K562 (cell line): ENCODE measurements around the gene AMER3. TPM values are rescaled to one million over a fixed set of nuclear protein-coding genes. Genes with fewer than 3 reads are reported as not detected.

Source experiments
- ATAC-seq: fragments of 200-7000 bp; cut with Tn5 transposase; 3 replicates; pipeline ENCODE4 v1.9.1; 2020; ENCODE audit warnings: moderate library complexity
- BruUV-seq: library from RNA; stranded (reverse); fragments of 400-500 nt; replicated peaks from 2 replicates; lab custom pipeline; 2021; lab: Mats Ljungman, UMichigan
- CTCF ChIA-PET: fragments of 300-600 bp; formaldehyde crosslinking; extraction: SDS; loops from one replicate; lab custom pipeline; 2021; ENCODE audit warnings: low intra/inter-chr PET ratio; lab: Yijun Ruan, JAX
- POLR2A ChIA-PET: fragments of 300-600, 350-650 bp; sonication (Branson Sonifier 250); formaldehyde crosslinking; extraction: SDS; loops from one replicate; lab custom pipeline; 2021; ENCODE audit warnings: antibody characterized with exemption, inconsistent platforms; lab: Yijun Ruan, JAX
- DNase-seq, 4 experiments: peaks; one replicate each; pipeline versions ENCODE4 v3.0.0 to v3.0.0-alpha.2; 2011 to 2018; ENCODE audit warnings: low spot score in 3 of 4, mixed read lengths in 3 of 4; ENCODE audit errors: extremely low read depth in 1 of 4
- FAIRE-seq: peaks from 2 replicates; lab custom pipeline; 2011; peaks lifted over from hg19 to GRCh38; lab: Jason Lieb, UNC
- H2AFZ ChIP-seq: 2 replicates; pipeline ENCODE4 v1.6.0; 2011; ENCODE audit warnings: low read depth, low read length, control low read depth, inconsistent platforms
- H3K27ac ChIP-seq: fragments of 200-600 bp; 3 replicates; pipeline ENCODE4 v1.8.0; 2011; ENCODE audit warnings: low read depth, mild to moderate bottlenecking, control low read depth, inconsistent platforms, low read length, moderate library complexity, mixed read lengths; ENCODE audit errors: extremely low read depth
- H3K27me3 ChIP-seq, 2 experiments: fragments of 300-600 bp in 1 of 2; 2 replicates in 1 of 2; 3 replicates in 1 of 2; pipeline versions ENCODE4 v1.6.0 to v1.8.0; 2011; ENCODE audit warnings: inconsistent platforms in 2 of 2, low read length in 2 of 2, mild to moderate bottlenecking in 1 of 2, mixed read lengths in 1 of 2, moderate library complexity in 1 of 2; ENCODE audit not compliant: control insufficient read depth in 2 of 2, insufficient read depth in 2 of 2
- H3K36me3 ChIP-seq: fragments of 300-600 bp; 3 replicates; pipeline ENCODE4 v1.8.0; 2011; ENCODE audit warnings: mild to moderate bottlenecking, low read length, inconsistent platforms; ENCODE audit not compliant: control insufficient read depth, insufficient read depth
- H3K4me1 ChIP-seq, 2 experiments: fragments of 200-600 bp in 1 of 2; replicated peaks in 1 of 2; 2 replicates in 1 of 2; 3 replicates in 1 of 2; pipeline versions ENCODE4 v1.5.1 to v1.8.0; 2011; ENCODE audit warnings: inconsistent platforms in 2 of 2, low read length in 2 of 2, mild to moderate bottlenecking in 1 of 2, mixed read lengths in 1 of 2, moderate library complexity in 1 of 2; ENCODE audit not compliant: control insufficient read depth in 2 of 2, insufficient read depth in 2 of 2
- H3K4me2 ChIP-seq: 2 replicates; pipeline ENCODE4 v1.6.1; 2011; ENCODE audit warnings: low read length, control low read depth, inconsistent platforms, mixed read lengths; ENCODE audit not compliant: insufficient read depth
- H3K4me3 ChIP-seq: fragments of 200-600 bp; sonication (generic), shearing (Covaris generic); 2 replicates; pipeline ENCODE4 v1.5.1; 2016; ENCODE audit warnings: control low read depth, inconsistent platforms
- H3K79me2 ChIP-seq: fragments of 200-600 bp; 3 replicates; pipeline ENCODE4 v1.8.0; 2011; ENCODE audit warnings: low read length, inconsistent platforms; ENCODE audit not compliant: control insufficient read depth, insufficient read depth
- H3K9ac ChIP-seq, 2 experiments: 2 replicates each; pipeline versions ENCODE4 v1.6.0 to v1.6.1; 2011; ENCODE audit warnings: low read depth in 2 of 2, low read length in 2 of 2, control low read depth in 1 of 2, inconsistent platforms in 1 of 2, mild to moderate bottlenecking in 1 of 2, mixed read lengths in 1 of 2; ENCODE audit not compliant: insufficient read depth in 1 of 2
- H3K9me1 ChIP-seq: one replicate; pipeline ENCODE4 v1.6.0; 2011; ENCODE audit warnings: inconsistent platforms, mild to moderate bottlenecking, low read length, moderate library complexity; ENCODE audit not compliant: control insufficient read depth, insufficient read depth
- H3K9me3 ChIP-seq: replicated peaks from 2 replicates; pipeline ENCODE4 v1.5.1; 2011; ENCODE audit warnings: low read depth, low read length, inconsistent platforms; ENCODE audit not compliant: control insufficient read depth, insufficient read depth
- H4K20me1 ChIP-seq: replicated peaks from 2 replicates; pipeline ENCODE4 v1.6.1; 2011; ENCODE audit warnings: low read length, inconsistent platforms, mixed read lengths; ENCODE audit not compliant: control insufficient read depth, insufficient read depth
- ARID3A ChIP-seq: IDR thresholded peaks from 2 replicates; pipeline ENCODE4 v1.6.1; 2012; ENCODE audit warnings: low read depth, low read length, improper control_type of control experiment, borderline replicate concordance
- ATF1 ChIP-seq, 2 experiments: fragments of 450-650 bp in 1 of 2; IDR thresholded peaks; 2 replicates each; pipeline ENCODE4 v1.6.1; 2016; ENCODE audit warnings: missing compliant biosample characterization in 1 of 2, missing genetic modification characterization in 1 of 2
- CC2D1A ChIP-seq: fragments of 450-650 bp; IDR thresholded peaks from 2 replicates; pipeline ENCODE4 v1.6.1; 2017; ENCODE audit warnings: mild to moderate bottlenecking
- CCNT2 ChIP-seq: IDR thresholded peaks from 2 replicates; pipeline ENCODE4 v1.6.1; 2011; ENCODE audit warnings: borderline replicate concordance, low read depth, mild to moderate bottlenecking, moderate library complexity, mixed read lengths, low read length; ENCODE audit not compliant: insufficient read length; ENCODE audit errors: extremely low read depth
- CHCHD3 ChIP-seq: fragments of 250-450 bp; sonication (Bioruptor Pico); IDR thresholded peaks from 2 replicates; pipeline ENCODE4 v2.1.2; 2022; ENCODE audit warnings: mild to moderate bottlenecking
- CLOCK ChIP-seq: fragments of 250-450 bp; sonication (Bioruptor Pico); IDR thresholded peaks from 2 replicates; pipeline ENCODE4 v1.4.0; 2020; ENCODE audit warnings: mild to moderate bottlenecking, moderate library complexity, borderline replicate concordance
- E2F4 ChIP-seq: sonication (generic); formaldehyde crosslinking; IDR thresholded peaks from 2 replicates; pipeline ENCODE4 v1.8.0; 2022; ENCODE audit warnings: mild to moderate bottlenecking, low read depth, missing genetic modification reagents
- HCFC1 ChIP-seq: IDR thresholded peaks from 2 replicates; pipeline ENCODE4 v1.6.1; 2012; ENCODE audit warnings: low read depth, low read length, improper control_type of control experiment
- HMBOX1 ChIP-seq: sonication (generic); IDR thresholded peaks from 2 replicates; pipeline ENCODE4 v1.6.1; 2016
- NCOA4 ChIP-seq: fragments of 450-650 bp; IDR thresholded peaks from 2 replicates; pipeline ENCODE4 v1.6.1; 2018; ENCODE audit warnings: mild to moderate bottlenecking; ENCODE audit not compliant: partially characterized antibody
- NCOR1 ChIP-seq: fragments of 450-650 bp; IDR thresholded peaks from 2 replicates; pipeline ENCODE4 v1.6.1; 2016; ENCODE audit warnings: mild to moderate bottlenecking, moderate library complexity
- PHTF2 ChIP-seq: fragments of 250-450 bp; sonication (Bioruptor Pico); IDR thresholded peaks from 2 replicates; pipeline ENCODE4 v1.5.0; 2021; ENCODE audit warnings: mild to moderate bottlenecking
- PTBP1 ChIP-seq: fragments of 200-400 bp; formaldehyde crosslinking; IDR thresholded peaks from 2 replicates; pipeline ENCODE4 v1.6.1; 2017; ENCODE audit warnings: low read depth, low read length
- RFX1 ChIP-seq: fragments of 450-650 bp; IDR thresholded peaks from 2 replicates; pipeline ENCODE4 v1.6.1; 2016; ENCODE audit warnings: mild to moderate bottlenecking, moderate library complexity
- ZBTB17 ChIP-seq: fragments of 450-650 bp; formaldehyde crosslinking; IDR thresholded peaks from 2 replicates; pipeline ENCODE4 v1.4.0; 2020; ENCODE audit warnings: mild to moderate bottlenecking
- ZNF79 ChIP-seq: fragments of 250-450 bp; sonication (Bioruptor Pico); IDR thresholded peaks from 2 replicates; pipeline ENCODE4 v1.4.0; 2020; ENCODE audit warnings: low read depth, mild to moderate bottlenecking, moderate library complexity
- WGBS: fragments of 100-300 bp; shearing (Covaris generic); methylation state at CpG from one replicate; pipeline ENCODE4 v1.1.6; 2016; ENCODE audit warnings: low coverage, mixed read lengths; ENCODE audit not compliant: insufficient coverage; ENCODE audit errors: missing lambda C conversion rate; 5-methylcytosine and 5-hydroxymethylcytosine counted together
- in situ Hi-C: fragments of 300-500 bp; cut with MboI; formaldehyde crosslinking; loops from 4 replicates; pipeline ENCODE4 v1.15.0; 2018; ENCODE audit warnings: inconsistent platforms, mixed read lengths
- intact Hi-C: fragments of 100-400 bp; cut with micrococcal nuclease; formaldehyde crosslinking; loops from 2 replicates; pipeline ENCODE4 v1.14.2; 2022
- polyA plus RNA-seq, 8 experiments: library from polyadenylated mRNA; depleted of rRNA in 4 of 8; stranded (reverse) in 5 of 8; unstranded in 3 of 8; fragments of >200 nt; fragmentation: Nextera tagmentation in 2 of 8; fragmentation: Illumina TruSeq in 1 of 8; extraction: Ambion mirVana in 2 of 8; extraction: Trizol in 1 of 8; gene quantifications; 2 replicates each; pipeline versions ENCODE4 v1.2.1 to v1.2.3, GENCODE V29; 2011 to 2014; ENCODE audit warnings: inconsistent platforms in 1 of 8, missing spikeins in 1 of 8
- total RNA-seq, 7 experiments: library from RNA; depleted of rRNA in 6 of 7; stranded (reverse); fragments of >200 nt in 6 of 7; fragmentation: Illumina TruSeq in 2 of 7; extraction: Trizol in 2 of 7; gene quantifications; 2 replicates each; pipeline versions ENCODE4 v1.2.1 to v1.2.3, GENCODE V29; 2011 to 2021; ENCODE audit warnings: low replicate concordance in 1 of 7

Gene AMER3
- total and polyA plus RNA-seq, 9 of the 15 experiments (the other 6 are each of a cell fraction or from before 2014, with no cell fraction given): not detected

- no peak for TF ChIP-seq ARID3A
- TF ChIP-seq ATF1 (CRISPR knock-in tag; IDR thresholded peaks at IDR 0.05): no peak
- TF ChIP-seq ATF1 (tag; IDR thresholded peaks at IDR 0.05): no peak
- no peak for TF ChIP-seq CLOCK (CRISPR knock-in tag)
These were observed 7.6 kb downstream of the AMER3 start (continued) for GRCh38 chr2:130762910-130763385.

- Histone ChIP-seq H4K20me1 (peaks cover 10% of the 10 kb centered on the region; the same call in 1 of the 2 replicates), H3K4me1 (peaks cover 0 to 4% of the 10 kb centered on the region in 2 experiments; a peak in 2 of 5 replicates), H3K27ac (no peak overlapping the region), H3K9me3 (no peaks in the 10 kb centered on the region), H3K27me3 (peaks cover 0 to 70% of the 10 kb centered on the region in 2 experiments; a peak in 3 of 5 replicates), H2AFZ (no peak overlapping the region), H3K79me2 (no peaks in the 10 kb centered on the region), H3K36me3 (no peaks in the 10 kb centered on the region), H3K4me3 (no peak overlapping the region), H3K9me1 (no peaks in the 10 kb centered on the region), H3K9ac (no peak overlapping the region), H3K4me2 (no peak overlapping the region)
- intact Hi-C loops: no loop called here
- in situ Hi-C loops: no loop called here
- no peak for ATAC-seq
- CTCF ChIA-PET: no interaction called here
- WGBS: 0% methylated on average over 9 of the region's 12 CpGs
- DNase-seq: no peak
- POLR2A ChIA-PET: interaction anchor here (0.6 kb wide), 1 partner anchor 368 kb away, joined by 3 read pairs; no protein-coding TSS in a partner anchor
- no peak for FAIRE-seq
- BruUV-seq: no TSS peak
- TF ChIP-seq CC2D1A (no peak), ZBTB17 (CRISPR knock-in tag) (no peak), NCOA4 (no peak), E2F4 (CRISPR knock-in tag) (no peak), HMBOX1 (no peak), PHTF2 (CRISPR knock-in tag) (no peak), ZNF79 (CRISPR knock-in tag) (no peak), CHCHD3 (CRISPR knock-in tag) (no peak), NCOR1 (no peak), RFX1 (no peak), HCFC1 (no peak), CCNT2 (no peak), PTBP1 (no peak)
These were observed 8.1 kb downstream of the AMER3 start for GRCh38 chr2:130763405-130763804.
